ENCODE data around the gene GCNA. TPM values are rescaled to one million over a fixed set of nuclear protein-coding genes. Genes with fewer than 3 reads are reported as not detected.

GCNA gene
- polyA plus RNA-seq, 2 of the 4 experiments (the other 2 are of a cell fraction) = 1.4 to 1.7 TPM

- FAIRE-seq (no peak), DNase-seq (ENCODE audit: low read depth in 1 of 2, low spot score in 1 of 2) (no peak), ATAC-seq (no peak)
- H3K4me1 ChIP-seq = no peaks in the 10 kb centered on the region
- H3K27ac ChIP-seq = no peak within 1 kb of the TSS
- no CpG with 5 or more reads among the region's 4 CpGs for WGBS (ENCODE audit: missing lambda C conversion rate)
- no peak within 1 kb of the TSS for H3K4me3 ChIP-seq
- TF ChIP-seq SREBF2 (IDR thresholded peaks at IDR 0.05) = no peak
- TF ChIP-seq TP53 (CRISPR knock-in tag; IDR thresholded peaks at IDR 0.05) = no peak
- no peak for TF ChIP-seq KDM5A (IDR thresholded peaks at IDR 0.05)
- no peak for TF ChIP-seq BCL3 (IDR thresholded peaks at IDR 0.05)
- no peak for TF ChIP-seq HDAC2 (IDR thresholded peaks at IDR 0.05)
- no peak for TF ChIP-seq FOSB (CRISPR knock-in tag; IDR thresholded peaks at IDR 0.05)
- TF ChIP-seq MAZ (IDR thresholded peaks at IDR 0.05; ENCODE audit: borderline replicate concordance, low read depth, low read length) = no peak
- TF ChIP-seq HMGXB4 (CRISPR knock-in tag; IDR thresholded peaks at IDR 0.05; ENCODE audit: borderline replicate concordance) = no peak
- no peak for TF ChIP-seq PBX3 (IDR thresholded peaks at IDR 0.05)
- ChIA-PET CTCF (interaction anchor here (0.6 to 1.3 kb wide), 3 partner anchors 8 to 407 kb away, joined by 3 to 4 read pairs (median 3); no protein-coding TSS in a partner anchor), POLR2A (no interaction called here)
- H3K4me2 ChIP-seq = no peak within 1 kb of the TSS
- H3K9me3 ChIP-seq = no peaks in the 10 kb centered on the region
Measured at GRCh38 chrX:71618303-71618721, 40.1 kb downstream of the GCNA start, which contains the start of gene CXCR3. Gene CXCR3, minus strand, starts transcription at chrX:71618511. Its CDS starts 62 bp downstream, at chrX:71618449.

GRCh38 chrX:71618787-71619186 is 40.5 kb downstream of the GCNA start:
- ChIA-PET CTCF (interaction anchor here (0.7 to 1.3 kb wide), 2 partner anchors 8 to 155 kb away, joined by 3 to 4 read pairs; no protein-coding TSS in a partner anchor), POLR2A (no interaction called here)
- TF ChIP-seq FOSB (CRISPR knock-in tag; IDR thresholded peaks at IDR 0.05) (no peak), PBX3 (IDR thresholded peaks at IDR 0.05) (no peak)
- no peak for FAIRE-seq
- no peaks in the 10 kb centered on the region for H3K4me1 ChIP-seq
- no peak for ATAC-seq
- H3K4me2 ChIP-seq = no peak overlapping the region
- 90% methylated on average over 3 of the region's 3 CpGs for WGBS (ENCODE audit: missing lambda C conversion rate)
- no peak overlapping the region for H3K4me3 ChIP-seq
- no peak for DNase-seq (ENCODE audit: low read depth in 1 of 2, low spot score in 1 of 2)
- H3K27ac ChIP-seq = no peak overlapping the region
- no peaks in the 10 kb centered on the region for H3K9me3 ChIP-seq

GRCh38 chrX:71619193-71619592 is 41.0 kb downstream of the GCNA start:
- no peaks in the 10 kb centered on the region for H3K9me3 ChIP-seq
- DNase-seq (ENCODE audit: low read depth in 1 of 2, low spot score in 1 of 2) (no peak), FAIRE-seq (no peak), ATAC-seq (no peak)
- no peak overlapping the region for H3K27ac ChIP-seq
- WGBS (ENCODE audit: missing lambda C conversion rate) = 92% methylated on average over 8 of the region's 8 CpGs
- no peak overlapping the region for H3K4me3 ChIP-seq
- H3K4me1 ChIP-seq = no peaks in the 10 kb centered on the region
- CTCF ChIA-PET = interaction anchor here (1.3 kb wide), 1 partner anchor 9 kb away, joined by 3 read pairs; no protein-coding TSS in a partner anchor
- POLR2A ChIA-PET = no interaction called here
- H3K4me2 ChIP-seq = no peak overlapping the region
- TF ChIP-seq RFX5 (IDR thresholded peaks at IDR 0.05) (no peak), NFE2L2 (conservative IDR thresholded peaks at IDR 0.05; ENCODE audit: low read length) (no peak), HEYL (CRISPR knock-in tag; IDR thresholded peaks at IDR 0.05) (no peak), MAX (IDR thresholded peaks at IDR 0.05) (no peak), ZC3H11A (IDR thresholded peaks at IDR 0.05) (no peak), ZSCAN20 (CRISPR knock-in tag; IDR thresholded peaks at IDR 0.05) (no peak), ESRRA (IDR thresholded peaks at IDR 0.05; ENCODE audit: borderline replicate concordance, low read length) (no peak)
